ENCODE data around the gene CEMIP.

GRCh38 chr15:80747317-80748053 lies 31.7 kb upstream of the CEMIP start:
- TF ChIP-seq, protein P1, sequence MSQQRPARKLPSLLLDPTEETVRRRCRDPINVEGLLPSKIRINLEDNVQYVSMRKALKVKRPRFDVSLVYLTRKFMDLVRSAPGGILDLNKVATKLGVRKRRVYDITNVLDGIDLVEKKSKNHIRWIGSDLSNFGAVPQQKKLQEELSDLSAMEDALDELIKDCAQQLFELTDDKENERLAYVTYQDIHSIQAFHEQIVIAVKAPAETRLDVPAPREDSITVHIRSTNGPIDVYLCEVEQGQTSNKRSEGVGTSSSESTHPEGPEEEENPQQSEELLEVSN (IDR thresholded peaks at IDR 0.05; ENCODE audit: borderline replicate concordance, low read depth) = no peak
- TF ChIP-seq POLR2A (IDR thresholded peaks at IDR 0.05; ENCODE audit: low read length) (no peak), EP300 (IDR thresholded peaks at IDR 0.05) (no peak), CBX2 (IDR thresholded peaks at IDR 0.05; ENCODE audit: borderline replicate concordance, low read depth) (no peak)
- TF ChIP-seq, protein P2, sequence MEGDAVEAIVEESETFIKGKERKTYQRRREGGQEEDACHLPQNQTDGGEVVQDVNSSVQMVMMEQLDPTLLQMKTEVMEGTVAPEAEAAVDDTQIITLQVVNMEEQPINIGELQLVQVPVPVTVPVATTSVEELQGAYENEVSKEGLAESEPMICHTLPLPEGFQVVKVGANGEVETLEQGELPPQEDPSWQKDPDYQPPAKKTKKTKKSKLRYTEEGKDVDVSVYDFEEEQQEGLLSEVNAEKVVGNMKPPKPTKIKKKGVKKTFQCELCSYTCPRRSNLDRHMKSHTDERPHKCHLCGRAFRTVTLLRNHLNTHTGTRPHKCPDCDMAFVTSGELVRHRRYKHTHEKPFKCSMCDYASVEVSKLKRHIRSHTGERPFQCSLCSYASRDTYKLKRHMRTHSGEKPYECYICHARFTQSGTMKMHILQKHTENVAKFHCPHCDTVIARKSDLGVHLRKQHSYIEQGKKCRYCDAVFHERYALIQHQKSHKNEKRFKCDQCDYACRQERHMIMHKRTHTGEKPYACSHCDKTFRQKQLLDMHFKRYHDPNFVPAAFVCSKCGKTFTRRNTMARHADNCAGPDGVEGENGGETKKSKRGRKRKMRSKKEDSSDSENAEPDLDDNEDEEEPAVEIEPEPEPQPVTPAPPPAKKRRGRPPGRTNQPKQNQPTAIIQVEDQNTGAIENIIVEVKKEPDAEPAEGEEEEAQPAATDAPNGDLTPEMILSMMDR (IDR thresholded peaks at IDR 0.05) = no peak
